Urothelium cell line (cell line): ENCODE data around the gene KIFC3.
A peak's percentile ranks its signal among the peaks of the same experiment; 100 is the strongest.

ENCODE experiments used
- DNase-seq: peaks from one replicate; pipeline ENCODE4 v3.0.0; 2011; ENCODE audit warnings: low spot score, mixed read lengths
- FAIRE-seq: peaks from 2 replicates; lab custom pipeline; 2011; peaks lifted over from hg19 to GRCh38; lab: Jason Lieb, UNC

KIFC3 gene

DNA sequence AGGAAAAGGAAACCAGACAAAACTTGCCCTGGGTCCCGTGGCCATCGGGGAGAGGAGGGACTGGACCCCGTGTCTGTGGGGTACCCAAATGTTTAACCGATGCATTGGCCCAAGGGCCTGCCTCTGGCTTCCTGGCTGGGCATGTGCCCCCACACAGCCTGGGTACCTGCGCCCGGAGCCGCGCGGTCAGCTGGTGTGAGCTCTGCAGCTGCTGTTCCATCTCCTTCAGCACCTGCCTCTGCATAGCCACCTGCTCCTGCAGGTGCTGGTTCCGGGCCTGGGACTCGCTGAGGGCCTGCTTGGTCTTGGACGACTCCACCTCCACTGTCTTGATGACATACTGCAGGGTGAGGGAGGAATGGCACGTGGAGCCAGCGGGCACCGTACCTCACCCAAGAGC, 31.9 kb downstream of the KIFC3 start:
- FAIRE-seq (no peak), DNase-seq (no peak)

DNA sequence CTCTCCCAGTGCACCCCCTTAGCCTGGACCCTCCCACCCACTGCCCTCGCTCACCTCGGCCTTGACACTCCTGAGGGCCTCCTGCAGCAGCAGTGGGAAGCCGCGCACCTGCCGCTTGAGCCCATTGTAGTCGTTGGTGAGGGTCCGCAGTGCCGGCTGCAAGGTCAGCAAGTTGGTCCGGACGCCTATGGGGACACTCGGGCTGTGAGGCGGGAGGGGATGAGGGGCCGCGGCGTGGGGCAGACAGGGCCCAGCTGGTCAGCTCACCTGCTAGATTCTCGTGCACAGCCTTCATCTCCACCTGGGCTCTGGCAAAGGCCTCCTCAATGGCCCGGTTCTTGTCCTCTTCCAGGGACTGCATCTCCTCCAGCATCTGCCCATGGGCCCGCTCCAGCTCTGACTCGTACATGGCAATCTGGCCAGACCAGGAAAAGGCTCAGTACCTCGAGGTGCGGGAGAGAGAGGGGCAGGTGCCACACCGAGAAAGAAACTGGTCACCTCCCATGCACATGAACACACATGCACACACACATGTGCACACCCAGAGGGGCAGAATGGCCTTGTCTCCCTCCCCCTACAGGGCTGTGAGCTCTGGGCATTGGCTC, 32.6 kb downstream of the KIFC3 start:
- FAIRE-seq (no peak), DNase-seq (no peak)

DNA sequence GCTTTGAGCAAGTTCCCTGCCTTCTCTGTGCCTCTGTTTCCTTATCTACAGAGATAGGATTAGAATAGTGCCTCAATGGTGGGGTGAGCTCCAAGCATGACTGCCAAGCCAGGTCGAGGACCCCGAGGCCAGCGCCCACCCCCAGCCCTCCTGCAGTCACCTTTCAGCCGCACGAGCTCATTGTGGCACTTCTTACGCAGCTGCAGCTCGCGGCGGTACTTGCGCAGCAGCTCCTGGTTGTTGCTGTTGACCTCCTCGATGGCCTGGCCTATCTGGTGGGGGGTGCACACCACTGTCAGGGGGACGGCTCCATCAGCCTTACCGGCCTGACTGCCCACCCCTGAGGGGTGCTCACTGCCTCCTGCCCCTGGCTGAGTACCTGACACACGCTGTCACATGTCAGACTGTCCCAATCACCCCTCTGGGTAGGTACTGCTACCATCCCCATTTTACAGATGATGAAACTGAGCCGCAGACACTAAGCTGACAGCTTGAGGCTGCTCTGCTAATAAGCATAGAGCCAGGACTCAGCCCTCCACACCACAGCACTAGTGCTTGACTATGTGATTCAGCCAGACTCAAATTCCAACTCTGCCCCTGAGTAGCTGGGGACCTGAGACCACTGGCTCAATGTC, 35.5 kb downstream of the KIFC3 start:
- no peak for DNase-seq
- FAIRE-seq: peak; percentile 20

DNA sequence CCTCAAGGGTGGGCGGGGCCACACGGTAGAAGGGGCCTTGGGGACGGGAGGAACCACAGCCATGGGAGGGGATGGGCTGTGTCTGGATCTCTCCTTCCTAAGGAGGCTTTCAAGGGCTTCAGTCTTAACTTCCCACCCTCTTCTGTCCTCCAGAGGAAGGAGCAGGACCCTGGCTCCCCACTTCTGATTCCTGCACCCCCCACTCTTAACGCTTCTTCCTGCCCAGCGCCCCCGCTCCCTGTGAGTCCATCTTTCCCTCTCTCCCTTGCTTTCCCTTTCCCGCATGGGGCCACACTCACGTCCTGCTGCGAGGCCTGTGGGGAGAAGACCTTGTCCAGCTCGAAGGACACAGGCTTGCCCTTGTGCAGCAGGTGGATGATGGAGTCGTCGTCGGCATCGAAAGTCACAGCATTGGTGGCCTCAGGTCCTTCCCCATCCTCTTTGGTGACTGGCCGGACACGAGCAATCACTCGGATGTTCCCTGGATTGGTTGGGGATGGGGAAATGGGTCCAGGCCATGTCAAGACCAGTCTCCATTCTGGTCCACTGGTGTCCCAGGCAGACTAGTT, 37.0 kb downstream of the KIFC3 start:
- no peak for DNase-seq
- no peak for FAIRE-seq

DNA sequence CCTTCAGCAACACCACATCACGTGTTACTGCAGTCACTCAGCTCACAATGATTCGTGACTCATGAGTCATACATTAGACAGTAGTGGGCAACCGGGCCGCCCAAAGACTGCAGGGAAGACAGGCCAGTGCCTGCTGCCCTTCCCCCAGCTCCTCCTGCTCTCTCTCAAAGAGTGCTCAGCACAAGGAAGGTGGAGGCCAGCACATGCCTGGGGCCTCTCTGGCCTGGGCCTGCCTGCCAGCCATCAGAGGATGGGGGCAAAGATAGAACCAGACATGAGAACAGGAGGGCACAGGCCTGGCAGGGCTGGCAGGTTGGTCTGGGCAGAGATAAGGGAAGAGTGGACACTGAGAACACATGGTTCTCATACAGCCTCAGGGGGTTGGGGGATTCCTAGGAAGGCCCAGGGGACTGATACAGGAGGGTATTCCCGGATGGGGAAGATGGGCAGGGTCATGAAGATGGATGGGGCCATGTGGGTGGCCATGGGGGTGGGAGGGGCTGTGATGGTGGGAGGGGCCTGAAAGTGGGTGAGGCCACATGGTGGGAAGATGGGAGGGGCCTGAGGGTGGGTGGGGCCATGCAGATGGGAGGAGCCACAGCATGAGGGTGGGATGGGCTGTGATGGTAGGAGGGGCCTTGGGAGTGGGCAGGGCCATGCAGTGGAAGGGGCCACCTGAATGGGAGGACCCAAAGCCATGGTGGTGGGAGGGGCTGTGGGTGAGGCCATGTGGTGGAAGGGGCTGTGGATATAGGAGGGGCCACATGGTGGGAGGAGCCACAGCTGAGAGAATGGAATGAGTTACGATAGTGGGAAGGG, 37.7 kb downstream of the KIFC3 start:
- FAIRE-seq: peak; percentile 94

DNA sequence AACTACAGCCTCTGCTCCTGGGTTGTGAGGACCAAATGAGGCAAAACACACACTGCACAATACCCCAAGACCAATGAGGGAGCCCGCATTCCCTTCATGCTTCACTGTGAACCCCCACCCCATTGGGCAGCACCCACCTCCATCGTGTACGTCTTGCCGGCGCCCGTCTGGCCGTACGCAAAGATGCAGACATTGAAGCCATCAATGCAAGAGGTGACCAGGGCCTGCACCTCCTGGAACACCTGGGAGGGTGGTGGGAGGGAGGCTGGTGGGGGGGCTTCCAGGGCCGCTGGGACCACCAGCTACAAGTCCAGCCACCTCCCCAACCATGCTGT, 38.3 kb downstream of the KIFC3 start:
- FAIRE-seq (no peak), DNase-seq (no peak)

More for the DNA sequence above, 37.7 kb downstream of the KIFC3 start:
- peak; percentile 90 for DNase-seq

DNA sequence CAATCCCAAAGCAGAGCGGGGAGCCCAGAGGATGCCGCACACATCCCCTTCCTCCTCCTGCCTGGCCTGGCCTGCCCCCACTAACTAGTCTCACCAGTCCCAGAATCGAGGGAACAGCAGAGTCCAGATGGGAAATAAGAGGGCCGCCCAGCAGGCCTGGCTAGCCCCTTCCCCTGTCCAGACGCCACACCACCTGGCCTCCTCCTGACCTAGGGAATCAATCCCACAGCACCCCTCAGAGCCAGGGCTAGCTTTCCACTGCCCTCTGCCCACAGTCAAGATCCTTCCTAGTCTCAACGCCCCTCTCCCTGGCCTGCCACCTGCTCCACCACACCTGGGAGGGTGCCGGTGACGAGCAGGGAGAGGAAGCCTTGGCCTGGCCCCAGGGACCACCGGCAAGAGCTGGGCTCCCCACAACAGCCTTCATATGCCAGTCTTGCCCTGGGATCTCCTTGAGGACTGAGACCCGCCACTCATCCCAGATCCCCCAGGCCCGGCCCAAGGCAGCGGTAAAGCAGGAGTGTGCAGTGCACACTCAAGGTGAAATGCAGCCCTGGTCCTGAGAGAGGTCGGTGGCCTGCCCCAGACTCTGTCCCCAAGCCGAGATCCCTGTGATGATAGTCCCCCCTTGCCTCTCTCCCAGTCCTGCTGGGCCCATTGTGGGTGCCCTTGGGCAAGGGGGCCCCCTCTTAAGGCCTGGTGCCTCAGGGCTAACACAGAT, 38.8 kb downstream of the KIFC3 start:
- FAIRE-seq: no peak

DNA sequence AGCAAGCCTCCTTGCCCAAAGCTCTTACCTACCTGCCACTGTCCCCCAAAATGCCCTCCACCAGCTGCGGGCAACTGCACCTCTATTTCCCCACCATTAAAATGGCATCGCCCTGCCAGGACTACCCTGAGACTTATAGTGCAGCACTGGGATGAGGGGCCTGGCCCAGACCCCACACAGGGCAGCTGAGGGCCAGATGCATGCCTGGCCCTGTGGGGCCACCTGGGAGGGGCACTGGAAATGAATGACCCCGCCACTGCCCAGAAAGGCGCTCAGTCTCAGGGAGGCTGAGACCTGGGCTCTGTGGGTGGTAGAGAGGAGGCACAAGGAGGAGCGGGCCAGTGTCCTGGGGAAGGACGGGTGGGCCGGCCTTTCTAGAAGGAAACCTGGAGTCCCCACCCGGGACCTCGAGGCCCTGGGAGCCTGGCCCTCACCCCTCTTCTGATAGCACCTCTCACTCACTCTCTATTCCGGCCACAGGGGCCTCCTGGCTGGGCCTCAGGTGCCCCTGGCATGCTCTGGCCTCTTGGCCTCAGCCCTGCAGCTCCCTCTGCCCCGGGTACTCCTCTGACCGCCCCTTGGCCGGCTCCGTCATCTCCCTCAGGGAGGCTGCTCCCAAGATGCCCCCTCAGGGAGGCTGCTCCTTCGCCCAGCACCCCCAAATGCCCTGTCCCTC, 39.8 kb downstream of the KIFC3 start:
- DNase-seq (no peak), FAIRE-seq (no peak)

More for the DNA sequence above, 38.8 kb downstream of the KIFC3 start:
- DNase-seq: no peak

DNA sequence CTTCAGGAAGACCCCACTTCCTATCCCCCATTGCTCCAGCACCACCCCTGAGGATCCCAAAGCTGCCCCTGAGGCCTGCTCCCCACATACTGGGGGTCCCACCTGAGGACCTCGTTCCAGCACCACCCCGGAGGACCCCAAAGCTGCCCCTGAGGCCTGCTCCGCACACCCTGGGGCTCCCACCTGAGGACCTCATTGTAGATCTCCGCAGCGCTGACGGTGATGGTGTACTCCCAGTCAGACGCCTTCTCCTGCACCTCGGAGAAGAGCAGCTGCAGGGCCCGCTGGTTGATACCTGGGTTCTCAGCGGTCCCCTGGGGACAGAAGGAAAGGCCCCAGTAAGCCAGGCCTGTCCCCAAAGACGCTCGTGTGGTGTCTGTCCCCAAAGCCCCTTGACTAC, 40.3 kb downstream of the KIFC3 start:
- no peak for DNase-seq
- no peak for FAIRE-seq

DNA sequence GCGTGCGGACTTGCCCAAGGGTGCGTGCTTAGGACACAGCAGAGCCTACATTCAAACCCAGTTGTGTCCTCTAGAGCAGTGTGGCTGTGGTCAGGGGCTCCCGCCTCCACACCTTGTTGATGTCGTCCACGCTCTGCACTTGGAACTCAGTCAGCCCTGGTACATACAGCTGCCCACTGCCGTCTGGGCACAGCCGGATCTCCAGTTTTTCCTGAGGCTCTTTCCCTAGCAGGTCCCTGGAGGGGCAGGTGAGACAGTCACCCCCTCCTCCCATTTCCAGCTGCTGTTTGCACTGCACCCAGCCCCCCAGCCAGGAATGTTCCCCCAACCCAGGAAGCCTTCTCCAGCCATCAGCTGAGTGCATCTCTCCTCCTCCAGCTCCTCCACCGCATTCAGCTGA, 41.0 kb downstream of the KIFC3 start:
- FAIRE-seq (no peak), DNase-seq (no peak)

DNA sequence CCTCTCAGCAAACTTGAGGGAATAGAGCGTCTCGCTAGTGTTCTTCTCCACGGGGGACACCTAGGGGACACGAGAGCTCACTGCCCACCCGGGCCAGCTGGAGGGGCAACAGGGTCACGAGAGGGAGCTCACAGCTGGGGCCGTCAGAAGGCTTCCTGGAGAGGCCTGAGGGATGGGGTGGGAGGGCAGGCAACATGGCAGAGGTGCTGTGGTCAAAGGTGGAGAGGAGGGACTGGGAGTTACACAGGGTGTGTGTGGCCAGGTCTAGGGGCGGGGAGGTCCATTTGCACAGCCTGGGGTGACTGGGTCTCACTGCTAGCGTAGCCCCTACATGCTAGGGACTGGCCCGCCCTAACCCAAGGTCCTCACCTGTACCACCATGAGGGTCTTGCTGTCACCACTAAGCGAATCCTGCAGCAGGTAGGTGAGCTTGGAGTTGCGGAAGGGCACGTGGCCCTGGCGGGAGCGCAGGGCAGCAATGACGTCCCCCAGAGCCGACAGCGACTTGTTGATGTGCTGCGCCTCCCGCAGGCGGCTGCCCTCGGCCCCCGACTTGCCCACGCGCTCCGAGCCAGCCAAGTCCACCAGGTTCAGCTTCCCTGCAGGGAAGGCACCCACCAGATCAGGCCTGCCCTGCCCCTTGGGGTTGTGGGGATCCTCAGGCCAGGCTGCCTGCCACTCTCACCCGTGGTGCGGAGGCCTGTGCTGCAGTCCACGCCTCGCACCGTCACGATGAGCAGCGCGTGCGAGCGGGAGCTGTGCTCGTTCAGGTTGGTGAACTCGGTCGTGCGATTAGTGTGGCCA, 41.7 kb downstream of the KIFC3 start:
- FAIRE-seq (no peak), DNase-seq (no peak)

DNA sequence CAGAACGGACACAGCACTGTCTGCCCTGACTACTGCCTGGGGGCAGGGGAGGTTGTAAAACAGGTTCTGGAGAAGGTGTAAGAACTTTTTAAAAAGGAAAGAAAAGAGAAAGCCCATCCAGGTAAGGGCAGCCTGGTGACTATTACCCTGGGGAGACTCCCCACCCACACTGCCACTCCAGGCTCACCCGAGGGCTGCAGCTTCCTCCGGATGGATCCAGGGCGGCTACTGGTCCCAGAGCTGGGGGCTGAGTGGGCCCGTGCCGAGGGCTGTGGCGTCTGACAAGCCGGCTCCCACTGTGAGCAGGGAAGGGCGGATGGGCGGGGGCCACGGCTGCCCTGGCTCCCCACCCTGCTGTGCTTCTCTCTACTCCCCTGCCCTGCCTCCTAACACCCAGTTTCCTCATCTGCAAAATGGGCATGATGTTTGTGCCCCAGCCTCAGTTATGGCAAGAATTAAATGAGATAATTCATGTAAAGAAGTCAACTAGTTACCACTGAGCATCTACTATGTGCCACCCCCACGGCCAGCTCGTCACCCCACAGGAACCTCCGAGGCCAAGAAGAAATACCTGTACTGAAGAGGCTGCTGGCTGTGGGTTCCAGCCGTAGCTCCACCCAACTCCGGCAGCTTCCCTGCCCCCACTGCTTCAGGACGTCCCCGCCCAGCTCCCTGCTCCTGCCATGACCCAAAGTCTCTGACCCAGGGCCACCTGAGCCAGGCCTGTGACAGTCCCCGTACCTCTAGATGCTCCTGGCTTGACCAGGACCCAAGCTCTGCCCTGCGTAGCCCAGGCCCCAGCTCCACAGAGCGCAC, 42.5 kb downstream of the KIFC3 start:
- no peak for FAIRE-seq
- DNase-seq: no peak

DNA sequence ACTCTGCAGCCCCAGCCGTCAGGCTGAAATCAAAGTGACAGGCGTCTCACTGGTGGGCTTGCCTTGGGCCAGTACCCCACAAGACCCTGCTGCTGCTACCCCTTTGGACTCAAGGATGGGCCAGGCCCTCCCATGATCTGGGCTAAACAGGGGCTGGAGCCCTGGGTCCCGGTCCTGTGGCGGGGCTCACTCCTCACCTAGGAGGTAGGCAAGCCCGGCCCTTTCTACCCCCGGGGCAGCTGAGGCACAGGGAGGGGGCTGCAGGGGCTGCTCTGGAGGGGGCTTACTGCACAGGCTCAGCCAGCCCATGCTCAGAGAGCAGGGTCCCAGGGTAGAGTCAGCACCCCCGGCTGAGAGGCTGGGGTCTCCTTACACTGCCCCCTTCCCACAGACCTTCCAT, 43.2 kb downstream of the KIFC3 start:
- no peak for FAIRE-seq
- DNase-seq: no peak

DNA sequence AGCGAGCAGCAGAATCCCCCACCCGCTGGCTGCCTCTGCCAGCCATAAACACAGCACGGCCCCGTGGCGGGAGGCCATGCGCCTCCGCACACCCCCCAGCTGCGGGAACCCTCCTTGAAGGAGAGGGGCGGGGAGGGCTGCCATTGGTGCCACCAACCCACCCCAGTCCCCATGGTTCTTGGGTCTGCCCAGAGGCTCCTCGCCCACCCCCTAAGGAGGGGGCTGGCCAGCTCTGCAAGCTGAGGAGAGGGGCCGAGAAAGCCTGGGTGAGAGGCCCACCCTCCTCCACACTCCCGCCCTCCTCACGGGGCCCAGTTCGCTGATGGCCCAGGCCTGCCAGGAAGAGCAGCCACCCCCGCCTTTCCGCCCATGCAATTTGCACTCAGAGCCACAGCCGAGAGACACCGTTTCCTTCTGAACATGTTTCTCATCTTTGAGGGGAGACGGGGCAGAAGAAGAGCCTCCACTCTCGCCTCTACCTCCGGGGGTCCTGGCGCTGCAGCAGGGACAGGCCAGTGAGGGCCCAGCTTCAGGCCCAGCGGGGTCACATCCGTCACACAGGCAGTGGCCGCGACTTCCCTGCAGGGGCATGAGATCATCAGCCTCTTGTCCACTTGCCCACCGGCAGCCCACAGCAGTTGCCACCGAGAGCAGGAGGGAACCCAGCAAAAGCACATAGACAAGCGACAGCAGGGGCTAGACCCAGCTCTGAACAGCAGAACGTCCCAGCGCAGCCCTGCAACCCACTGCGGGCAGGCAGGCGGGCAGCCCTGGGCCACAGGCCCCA, 43.8 kb downstream of the KIFC3 start:
- FAIRE-seq (no peak), DNase-seq (no peak)

DNA sequence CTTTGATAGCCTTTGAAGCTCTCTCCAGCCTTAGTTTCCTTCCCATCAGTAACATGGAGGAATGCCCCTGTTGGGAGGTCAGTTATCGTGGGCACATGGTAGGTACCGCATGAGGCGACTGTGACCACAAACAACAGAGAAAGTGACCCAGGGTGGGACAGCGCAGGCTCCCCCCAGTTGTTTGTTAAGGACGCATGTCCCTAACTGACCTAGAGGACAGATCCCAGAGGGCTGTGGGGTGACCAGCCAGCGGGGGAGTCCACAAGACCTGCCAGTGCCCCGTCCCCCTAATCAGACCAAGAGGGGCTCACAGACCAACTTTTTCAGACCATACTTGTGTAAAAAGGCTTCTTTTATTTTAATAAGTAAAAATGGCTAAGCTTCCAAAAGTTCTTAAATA, 44.4 kb downstream of the KIFC3 start:
- no peak for FAIRE-seq
- no peak for DNase-seq

DNA sequence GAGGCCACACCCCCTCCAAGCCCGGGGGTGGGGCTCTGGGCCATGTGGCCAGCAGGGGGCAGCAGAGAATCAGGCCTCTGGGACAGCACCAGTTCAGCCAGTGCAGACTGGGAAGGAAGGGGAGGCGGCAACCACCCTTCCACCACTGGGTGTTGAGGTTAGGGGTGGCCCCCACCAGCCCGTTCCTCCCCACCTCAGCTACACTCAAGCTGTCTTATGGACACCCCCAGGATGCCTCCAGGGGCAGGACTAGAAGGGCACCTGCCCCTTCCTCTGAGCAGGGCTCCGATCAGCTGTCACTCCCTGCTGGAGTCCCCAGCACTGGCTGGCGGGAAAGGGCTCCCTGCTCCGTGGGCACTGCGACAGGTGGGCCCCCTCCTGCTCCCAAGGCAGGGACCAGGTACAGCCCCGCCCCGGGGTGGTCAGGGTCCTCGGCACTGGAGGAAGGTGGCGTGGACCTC, 44.9 kb downstream of the KIFC3 start:
- FAIRE-seq: peak; percentile 77

DNA sequence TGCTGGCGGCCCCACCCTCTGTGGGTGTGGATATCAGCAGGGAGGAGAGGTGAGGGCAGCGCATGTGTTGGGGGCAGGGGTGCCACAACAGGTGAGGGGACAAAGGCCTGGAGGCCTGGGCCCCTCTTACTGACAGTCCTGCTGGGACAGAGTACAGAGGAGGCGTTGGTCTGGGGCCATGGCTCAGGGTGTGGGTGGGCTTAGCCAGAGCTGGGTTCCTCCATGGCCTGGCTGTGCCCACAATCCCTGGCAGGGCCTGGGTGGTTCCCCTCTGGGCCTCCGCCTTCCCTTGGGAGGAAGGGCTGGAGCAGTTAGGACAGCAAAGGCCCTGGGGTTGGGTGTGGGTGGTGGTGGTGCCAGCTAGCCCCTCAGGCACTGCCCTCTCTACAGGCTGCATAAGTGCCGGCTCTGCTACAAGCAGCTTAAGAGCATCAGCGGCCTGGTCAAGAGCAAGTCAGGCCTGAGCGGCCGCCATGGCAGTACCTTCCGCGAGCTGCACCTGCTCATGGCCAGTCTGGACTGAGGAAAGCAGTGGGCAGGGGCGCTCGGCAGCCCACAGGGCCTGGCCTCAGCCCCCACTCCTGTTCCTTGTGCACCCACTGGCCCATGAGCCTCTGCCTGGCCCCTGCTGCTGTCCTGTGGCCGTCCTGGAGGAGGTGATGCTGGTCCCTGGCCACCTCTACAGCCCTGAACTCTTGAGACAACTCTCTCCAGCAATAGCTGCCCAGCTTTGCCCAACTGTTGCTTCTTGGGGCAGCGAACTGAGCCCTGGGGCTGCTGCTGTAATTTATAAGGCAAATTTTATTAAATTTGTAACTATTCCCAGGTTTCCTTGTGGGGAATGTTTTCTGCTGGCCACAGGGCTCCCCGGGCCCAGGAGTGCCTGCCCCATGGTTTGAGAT, 45.6 kb downstream of the KIFC3 start:
- FAIRE-seq (no peak), DNase-seq (no peak)

More for the DNA sequence above, 44.9 kb downstream of the KIFC3 start:
- peak; percentile 89 for DNase-seq
